ENCODE results near the gene RPL18A.

- TF ChIP-seq MAZ (IDR thresholded peaks at IDR 0.05; ENCODE audit: borderline replicate concordance, low read depth, low read length) = no peak
- TF ChIP-seq MAZ (CRISPR knock-in tag; IDR thresholded peaks at IDR 0.05; ENCODE audit: low read depth) = no peak
- TF ChIP-seq ETS1 (CRISPR knock-in tag; IDR thresholded peaks at IDR 0.05) = no peak
- TF ChIP-seq CBX2 (IDR thresholded peaks at IDR 0.05; ENCODE audit: low read depth, low read length) = no peak
- TF ChIP-seq CBX2 (CRISPR knock-in tag; IDR thresholded peaks at IDR 0.05; ENCODE audit: low read depth) = no peak
- no peak for TF ChIP-seq HOXA7 (CRISPR knock-in tag; IDR thresholded peaks at IDR 0.05)
Measured at GRCh38 chr19:17826508-17827056, 33.1 kb upstream of the RPL18A start.

Measured in HepG2 (cell line).